ENCODE data around the gene LRIG2.

DNA sequence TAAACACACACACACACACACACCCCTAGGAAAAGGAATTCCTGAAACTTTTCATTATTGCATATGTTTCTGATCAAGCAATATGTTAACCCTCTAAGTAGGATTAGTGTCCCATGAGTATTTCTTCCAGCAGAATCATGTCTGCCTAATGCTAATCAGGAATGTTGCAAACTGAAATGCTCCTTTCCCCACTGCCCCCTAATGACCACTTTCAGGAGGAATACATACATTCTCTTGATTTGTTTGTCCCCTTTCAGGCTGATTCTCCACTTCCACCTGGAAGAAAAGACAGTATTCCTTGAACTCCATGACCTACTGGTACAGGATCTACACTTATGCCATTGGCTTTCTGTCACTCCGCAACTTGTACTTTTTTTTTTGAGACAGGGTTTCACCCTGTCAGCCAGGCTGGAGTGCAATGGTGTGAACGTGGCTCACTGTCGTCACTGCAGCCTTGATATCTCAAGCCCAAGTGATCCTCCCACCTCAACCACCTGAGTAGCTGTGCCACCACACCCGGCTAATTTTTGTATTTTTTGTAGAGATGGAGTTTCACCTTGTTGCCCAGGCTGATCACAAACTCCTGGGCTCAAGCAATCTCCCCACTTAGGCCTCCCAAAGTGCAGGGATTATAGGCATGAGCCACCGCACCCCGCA, 56.7 kb downstream of the LRIG2 start:
- TF ChIP-seq, protein P1, sequence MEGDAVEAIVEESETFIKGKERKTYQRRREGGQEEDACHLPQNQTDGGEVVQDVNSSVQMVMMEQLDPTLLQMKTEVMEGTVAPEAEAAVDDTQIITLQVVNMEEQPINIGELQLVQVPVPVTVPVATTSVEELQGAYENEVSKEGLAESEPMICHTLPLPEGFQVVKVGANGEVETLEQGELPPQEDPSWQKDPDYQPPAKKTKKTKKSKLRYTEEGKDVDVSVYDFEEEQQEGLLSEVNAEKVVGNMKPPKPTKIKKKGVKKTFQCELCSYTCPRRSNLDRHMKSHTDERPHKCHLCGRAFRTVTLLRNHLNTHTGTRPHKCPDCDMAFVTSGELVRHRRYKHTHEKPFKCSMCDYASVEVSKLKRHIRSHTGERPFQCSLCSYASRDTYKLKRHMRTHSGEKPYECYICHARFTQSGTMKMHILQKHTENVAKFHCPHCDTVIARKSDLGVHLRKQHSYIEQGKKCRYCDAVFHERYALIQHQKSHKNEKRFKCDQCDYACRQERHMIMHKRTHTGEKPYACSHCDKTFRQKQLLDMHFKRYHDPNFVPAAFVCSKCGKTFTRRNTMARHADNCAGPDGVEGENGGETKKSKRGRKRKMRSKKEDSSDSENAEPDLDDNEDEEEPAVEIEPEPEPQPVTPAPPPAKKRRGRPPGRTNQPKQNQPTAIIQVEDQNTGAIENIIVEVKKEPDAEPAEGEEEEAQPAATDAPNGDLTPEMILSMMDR (IDR thresholded peaks at IDR 0.05; ENCODE audit: low read length), result no peak
- TF ChIP-seq EZH2 (IDR thresholded peaks at IDR 0.05; ENCODE audit: borderline replicate concordance, low read length), result no peak

Measured in OCI-LY1 (cell line).